UCSD-AML1 (cell line): Measurements from ENCODE around the gene RBM39.
A peak's percentile ranks its signal among the peaks of the same experiment; 100 is the strongest.
"Not testable (repeated sequence)": the region's sequence is repeated elsewhere in the genome, so short reads cannot be mapped to it uniquely, and the experiment has no call there.

Experiments
- DNase-seq: peaks from one replicate; lab custom pipeline; 2025; ENCODE audit not compliant: unreplicated experiment; lab: John Stamatoyannopoulos, UW

Gene RBM39

DNA sequence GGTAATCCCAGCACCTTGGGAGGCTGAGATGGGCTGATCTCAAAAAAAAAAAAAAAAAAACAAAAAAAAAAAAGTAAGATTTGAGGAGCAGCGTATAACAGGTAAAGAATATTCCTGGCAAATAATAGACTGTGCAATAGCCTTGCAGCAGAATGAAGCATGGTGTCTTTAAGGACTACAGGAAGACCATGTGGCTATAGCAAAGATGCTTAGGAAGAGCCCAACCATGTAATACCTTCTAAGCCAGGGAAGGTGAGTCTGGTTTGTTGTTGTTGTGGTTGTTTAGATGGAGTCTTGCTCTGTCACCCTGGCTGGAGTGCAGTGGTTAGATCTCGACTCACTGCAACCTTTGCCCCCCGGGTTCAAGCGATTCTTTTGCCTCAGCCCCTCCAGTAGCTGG, 14.3 kb upstream of the RBM39 start:
- DNase-seq: no peak

DNA sequence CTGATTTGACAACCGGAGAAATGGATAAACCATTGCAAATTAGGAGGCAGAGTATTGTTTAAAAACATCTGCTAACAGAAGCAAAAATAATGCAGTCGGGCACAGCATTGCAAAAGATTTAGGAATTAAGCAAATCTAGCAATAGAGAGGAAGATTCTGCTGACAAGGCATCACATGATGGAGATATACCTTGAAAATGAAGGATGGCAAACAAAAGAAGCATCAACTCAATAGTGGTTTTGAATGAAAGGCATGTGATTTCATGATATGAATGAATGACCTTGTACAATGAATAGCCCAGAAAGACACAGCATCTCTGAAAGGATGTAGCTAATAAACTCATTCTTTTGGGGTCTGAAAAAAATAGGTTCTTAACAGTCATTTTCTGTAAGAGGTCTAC, 8.6 kb upstream of the RBM39 start:
- no peak for DNase-seq

DNA sequence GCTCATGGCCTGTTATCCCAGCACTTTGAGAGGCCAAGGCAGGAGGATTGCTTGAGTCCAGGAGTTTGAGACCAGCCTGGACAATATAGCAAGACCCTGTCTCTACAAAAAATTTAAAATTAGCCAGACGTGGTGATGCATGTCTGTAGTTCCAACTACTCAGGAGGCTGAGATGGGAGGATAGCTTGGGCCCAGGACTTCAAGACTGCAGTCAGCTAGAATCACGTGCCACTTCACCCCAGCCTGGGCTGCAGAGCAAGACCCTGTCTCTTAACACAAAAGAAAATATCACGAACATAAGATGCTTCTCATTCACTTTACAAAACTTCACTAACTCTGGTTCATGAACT, 2.4 kb upstream of the RBM39 start:
- not testable (repeated sequence) for DNase-seq

DNA sequence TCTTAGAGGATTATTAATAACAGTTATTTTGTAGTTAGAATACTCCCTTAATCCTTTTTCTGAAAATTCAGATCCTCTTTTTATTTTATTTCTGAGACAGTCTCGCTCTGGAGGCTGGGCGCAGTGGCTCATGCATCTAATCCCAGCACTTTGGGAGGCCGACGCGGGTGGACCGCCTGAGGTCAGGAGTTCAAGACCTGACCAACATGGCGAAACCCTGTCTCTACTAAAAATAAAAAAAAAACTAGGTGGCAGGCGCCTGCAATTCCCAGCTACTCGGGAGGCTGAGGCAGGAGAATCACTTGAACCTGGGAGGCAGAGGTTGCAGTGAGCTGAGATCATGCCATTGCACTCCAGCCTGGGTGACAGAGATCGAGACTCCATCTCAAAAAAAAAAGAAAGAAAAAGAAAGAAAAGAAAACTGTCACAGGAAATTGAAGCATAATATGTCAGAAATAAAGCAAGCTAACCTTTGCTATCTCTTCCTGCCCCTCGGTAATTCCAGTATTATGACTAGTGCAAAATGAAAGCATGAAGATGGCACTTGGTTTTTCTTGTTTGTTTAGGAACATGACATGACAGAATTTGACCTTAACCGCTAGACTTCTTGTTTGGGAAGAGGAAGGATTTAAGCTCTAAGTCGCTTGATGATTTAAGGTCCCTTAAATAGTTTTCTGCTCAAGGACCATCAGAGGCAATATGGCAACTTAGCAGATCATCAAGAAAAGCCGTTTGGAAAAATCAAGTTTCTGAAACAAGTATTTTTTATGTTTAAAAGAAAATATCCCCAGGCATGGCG, 1.8 kb upstream of the RBM39 start:
- DNase-seq: peak; percentile 37

DNA sequence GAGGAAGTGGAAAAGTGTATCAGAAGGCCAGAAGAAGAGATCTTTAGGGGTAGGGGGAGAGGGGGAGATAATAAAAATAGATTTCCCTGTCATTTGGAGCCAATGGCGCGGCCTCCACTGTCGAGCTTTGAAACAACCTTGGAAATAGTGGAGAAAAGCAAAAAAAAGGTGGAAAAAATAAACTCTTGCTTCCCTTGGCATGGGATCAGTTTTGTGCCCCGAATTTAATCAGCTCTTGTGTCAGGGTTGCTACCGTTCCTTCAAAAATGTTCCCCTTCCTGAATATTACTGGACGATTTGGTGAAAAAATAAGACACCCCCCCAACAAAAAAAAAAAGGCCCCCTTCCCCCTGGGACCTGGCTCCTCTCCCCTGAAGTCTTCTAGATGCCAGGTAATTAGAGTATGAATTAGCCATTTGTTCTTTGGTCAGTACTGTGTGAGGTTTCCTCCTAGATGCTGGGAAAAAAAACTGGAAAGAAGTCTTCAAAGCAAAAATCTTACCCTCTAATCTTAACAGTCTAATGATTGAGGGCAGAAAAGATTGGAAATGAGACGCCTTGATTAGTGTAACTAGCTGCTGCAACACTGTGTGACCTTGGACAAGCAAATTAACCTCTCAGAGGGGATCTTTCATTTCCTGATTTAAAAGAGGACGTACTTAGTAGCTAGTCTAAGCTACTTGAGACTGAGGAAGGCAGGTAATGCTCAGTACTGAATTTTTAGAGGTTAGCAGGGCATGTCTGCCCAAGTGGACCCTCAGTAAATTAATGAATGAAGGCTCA, 872 bp upstream of the RBM39 start:
- DNase-seq: no peak

DNA sequence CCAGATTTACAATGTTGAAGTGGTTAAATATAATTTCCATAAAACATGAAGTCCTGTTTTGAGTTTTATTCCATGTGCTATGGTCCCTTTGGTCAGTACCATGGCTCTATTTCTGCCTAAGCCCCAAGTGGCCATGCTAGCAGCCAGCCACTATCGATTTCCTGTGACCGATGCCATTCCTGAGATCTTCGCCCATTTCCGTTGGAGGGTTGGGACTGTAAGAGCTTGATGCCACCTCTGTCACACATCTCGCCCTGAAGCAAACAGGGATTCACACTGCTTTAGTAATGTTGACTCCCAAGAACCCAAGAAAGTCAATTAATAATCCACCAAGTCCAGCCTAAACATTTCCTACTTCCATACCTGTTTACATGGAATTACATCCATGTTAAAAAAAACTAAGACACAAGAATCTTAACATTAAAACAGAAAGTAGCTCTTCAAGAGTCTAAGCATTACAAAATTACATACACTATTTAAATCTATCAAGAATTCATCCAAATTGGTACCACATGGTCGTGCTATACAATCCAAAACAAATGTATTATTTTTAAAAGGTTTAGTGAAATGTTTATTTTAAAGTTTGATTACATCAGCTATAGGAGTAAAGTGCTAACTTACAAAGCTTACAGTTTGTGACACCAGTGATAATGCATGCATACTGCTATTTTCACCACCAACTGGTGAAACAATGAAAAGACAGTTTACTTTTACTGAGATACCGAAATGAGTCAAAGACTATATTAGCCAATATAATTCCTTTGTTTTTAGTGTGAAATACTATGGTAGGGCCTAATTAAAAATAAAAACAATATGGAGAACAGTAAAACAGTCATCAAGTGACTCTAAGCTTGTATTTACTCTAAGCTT, 2.5 kb downstream of the RBM39 start:
- DNase-seq: no peak

DNA sequence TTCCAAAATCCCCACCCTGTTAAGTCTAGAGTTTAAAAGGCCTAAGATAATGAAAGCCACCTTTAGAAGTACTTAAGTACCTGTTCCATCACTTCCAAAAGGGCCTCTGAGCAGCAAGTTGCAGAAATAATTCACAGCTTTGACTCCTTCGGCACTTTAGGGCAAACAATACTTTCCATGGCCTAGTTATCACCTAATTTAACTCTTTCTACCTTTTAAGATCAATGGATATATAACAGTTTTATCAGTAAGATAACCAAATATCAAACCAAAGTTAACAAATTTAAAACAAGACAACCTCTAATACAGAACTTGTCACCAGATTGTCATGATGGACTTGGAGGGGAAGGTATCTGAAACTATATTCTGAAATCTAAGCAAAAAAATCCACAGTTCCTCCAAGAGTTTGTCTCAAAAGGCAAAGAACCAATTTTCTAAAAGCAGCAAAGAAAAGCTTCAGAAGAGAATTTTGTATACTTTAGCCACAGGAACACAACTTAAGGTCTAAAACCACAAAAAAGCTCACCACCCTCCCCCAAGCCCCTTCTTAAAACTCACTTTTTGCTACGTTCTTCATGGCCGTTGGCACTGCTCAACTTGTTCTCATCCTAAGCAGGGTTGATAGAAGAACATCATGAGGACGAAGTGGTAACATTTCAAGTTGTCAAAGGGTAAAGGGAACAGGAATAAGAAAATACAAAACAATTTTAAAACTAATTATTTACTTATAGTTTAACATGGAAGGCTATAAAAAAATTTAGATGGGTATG, 3.5 kb downstream of the RBM39 start:
- no peak for DNase-seq

DNA sequence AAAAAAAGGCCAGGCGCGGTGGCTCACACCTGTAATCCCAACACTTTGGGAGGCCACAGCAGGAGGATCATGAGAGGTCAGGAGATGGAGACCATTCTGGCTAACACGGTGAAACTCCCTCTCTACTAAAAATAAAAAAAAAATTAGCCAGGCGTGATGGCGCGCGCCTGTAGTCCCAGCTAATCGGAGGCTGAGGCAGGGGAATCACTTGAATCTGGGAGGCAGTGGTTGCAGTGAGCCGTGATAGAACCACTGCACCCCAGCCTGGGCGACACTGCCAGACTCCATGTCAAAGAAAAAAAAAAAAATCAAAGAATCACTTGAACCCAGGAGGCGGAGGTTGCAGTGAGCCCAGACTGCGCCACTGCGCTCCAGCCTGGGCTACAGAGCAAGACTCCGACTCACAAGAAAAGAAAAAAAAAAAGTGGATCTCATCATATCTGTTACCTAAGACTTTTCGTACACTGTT, 4.2 kb downstream of the RBM39 start:
- DNase-seq: no peak

DNA sequence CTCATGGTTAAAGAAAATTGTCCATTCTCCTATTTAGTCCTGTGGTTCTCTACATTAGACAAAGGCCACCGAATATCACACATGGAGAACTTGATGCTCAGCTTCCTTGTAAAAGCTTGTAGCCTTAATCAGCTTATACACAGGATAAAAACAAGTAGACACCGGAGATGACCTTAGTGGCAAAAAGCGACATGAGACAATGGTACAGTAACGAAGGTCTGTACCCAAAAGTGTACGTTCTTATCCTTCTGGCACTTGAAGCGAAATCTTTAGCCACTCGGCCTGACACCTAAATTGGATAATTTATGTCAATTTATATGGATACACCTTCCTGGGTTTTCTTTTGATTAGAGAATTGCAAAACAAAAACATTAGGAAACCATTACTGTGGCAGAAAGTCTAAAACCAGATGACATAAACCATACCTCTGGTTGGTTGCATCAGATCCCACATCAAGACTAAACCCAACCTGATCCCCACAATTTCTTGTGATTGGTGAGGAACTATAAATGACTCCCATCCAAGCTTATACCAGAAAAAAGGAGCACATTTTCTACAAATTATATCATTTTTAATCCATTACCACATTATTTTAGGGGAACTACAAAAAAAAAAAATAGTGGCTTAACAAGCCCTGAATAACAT, 6.1 kb downstream of the RBM39 start:
- no peak for DNase-seq

DNA sequence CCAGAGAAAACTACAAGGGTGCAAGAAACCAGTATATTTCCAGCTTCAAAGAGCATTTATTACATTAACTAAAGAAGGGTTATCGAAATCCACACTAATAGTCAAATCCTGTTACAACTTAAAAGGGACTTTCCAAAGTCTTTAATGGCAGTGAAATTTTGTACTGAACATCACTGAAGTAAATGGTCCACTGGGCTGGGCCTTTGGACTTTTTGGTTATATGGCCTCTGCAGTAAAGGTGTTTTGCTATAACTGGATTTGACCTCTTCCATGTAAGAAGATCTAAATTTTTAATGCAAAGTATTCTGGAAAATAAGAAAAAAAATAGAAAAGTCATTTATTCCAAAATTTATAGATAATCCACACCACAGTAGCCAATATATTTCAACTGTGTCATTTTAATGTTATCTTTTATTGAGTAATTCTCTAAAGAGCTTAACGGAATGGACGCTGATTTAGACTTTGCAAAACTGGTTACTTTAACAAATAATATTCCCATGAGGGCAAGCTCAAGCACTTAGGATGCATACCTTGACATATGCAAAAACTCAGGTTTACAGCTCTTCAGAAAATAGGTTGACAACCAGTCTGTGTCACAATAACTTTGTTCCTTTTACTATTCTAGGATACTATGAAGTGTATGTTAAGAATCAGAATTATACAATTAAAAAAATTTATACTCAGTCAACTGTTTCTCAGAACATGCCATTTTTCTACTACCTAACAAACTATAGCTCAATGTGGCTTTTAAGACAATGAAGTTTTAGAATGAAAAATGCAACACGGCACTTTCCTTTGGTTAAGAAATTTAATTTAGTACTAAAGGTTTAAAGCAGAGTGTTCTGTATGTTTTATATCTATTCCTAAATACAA, 7.0 kb downstream of the RBM39 start:
- DNase-seq: no peak

DNA sequence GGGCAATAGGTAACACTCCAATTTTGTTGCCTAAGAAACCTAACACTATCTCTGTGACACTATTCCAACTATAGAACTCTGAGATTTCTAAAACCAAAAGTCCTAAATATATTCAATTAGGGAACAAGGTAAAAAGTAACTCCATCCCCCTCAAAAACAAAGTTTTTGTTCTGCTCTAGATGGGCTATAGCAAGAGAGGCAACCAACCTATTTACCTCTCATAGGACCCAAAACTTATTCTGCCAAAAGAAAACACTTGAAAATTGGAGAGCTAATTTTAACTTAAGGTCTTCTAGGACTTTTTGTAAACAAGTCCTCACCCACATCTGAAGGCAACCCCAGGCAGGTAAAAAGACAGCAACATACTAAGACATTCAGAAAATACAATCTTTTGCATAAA, 7.7 kb downstream of the RBM39 start:
- DNase-seq: no peak

DNA sequence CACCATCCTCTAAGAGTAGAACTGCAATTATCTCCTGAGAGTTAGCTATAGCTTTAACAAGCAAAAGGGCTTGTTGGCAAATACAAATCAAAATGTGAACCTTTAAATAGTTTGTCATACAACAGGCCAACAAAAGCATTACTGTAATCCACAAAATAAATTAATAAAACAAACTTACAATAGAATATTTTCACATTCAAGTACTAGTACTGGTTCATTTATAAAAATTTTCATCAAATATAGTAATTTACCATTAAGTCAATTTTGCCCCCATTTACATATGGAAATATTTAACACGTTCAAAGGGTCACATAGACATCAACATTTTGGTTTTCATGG, 9.4 kb downstream of the RBM39 start:
- DNase-seq: no peak

DNA sequence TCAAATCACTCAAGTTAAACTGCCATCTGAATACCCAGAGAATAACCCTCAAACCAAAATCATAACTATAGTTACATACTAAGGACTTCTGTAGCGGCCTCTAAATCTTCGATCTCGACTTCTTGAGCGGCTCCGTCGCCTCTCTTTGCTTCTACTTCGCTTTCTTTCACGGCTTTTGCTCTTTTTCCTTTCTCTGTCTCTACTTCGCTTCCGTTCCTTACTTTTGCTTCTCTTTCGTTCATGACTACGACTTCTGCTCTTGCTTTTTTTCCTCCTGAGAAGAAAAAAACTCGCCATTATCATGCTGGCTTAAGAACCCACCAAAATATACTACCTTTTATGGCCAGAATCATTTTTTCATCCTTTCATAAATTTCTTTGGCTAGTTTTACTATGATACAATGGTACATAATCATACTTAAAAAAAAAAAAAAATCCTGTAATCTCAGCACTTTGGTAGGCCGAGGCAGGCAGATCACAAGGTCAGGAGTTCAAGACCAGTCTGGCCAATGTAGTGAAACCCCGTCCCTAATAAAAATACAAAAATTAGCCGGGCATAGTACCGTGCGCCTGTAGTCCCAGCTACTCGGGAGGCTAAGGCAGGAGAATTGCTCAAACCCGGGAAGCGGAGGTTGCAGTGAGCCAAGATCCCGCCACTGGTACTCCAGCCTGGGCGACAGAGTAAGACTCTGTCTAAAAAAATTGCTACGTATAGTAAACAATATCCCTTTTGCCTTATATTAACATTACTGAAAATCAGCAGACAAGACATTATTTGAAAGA, 10.0 kb downstream of the RBM39 start:
- no peak for DNase-seq

DNA sequence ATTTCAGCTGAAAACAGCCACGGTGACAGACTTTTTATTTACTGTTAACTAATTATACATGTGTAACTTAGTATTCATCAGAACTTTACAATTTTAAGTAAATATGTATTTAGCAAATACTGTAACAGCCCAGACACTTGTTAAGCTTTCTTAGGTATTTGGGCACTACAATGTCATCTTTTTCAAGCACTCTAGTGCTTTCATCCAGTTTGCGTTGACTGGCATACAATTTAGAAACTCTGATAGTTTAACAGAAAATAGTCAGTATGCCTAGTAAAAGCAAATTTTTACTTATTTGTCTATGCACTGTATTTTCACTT, 10.6 kb downstream of the RBM39 start:
- DNase-seq: no peak

DNA sequence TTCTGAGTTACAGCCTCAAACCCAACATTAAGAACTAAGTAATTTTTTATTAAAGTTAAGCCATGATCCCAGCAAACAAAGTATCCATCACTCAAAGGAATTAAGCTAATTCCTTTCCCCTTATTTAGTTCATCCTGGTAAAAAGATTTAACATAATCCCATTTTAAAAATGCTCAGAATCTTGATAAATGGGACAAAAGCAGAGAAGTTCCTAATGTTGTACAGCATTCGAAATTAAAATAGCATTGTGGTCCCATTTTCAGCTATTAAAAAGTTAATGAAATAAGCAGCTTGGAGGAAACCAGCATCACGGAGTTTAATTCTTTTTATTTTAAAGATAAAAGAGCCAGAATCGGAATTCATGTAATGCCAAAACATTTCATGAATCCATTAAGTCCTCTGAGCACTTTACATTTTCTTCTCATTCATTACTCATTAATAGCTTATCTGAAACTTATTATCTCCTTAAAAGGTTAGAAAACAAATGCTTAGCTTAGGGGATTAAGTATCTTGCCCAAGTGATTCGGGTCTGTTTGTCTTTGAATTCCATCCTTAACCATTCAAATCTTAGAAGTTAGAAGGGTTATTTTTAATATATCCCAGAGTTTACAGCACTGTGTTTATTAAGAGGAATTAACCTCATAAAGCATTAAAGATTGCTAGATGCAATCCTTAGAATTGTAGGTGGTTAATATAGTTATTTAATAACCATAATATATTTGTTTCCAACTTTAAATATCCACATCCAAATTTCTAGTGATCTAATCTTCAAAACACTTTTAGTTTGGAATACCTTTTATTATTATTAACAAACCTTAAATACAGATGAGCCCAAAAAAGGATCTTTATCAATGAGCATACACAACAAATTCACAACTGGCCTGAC, 11.2 kb downstream of the RBM39 start:
- DNase-seq: no peak

DNA sequence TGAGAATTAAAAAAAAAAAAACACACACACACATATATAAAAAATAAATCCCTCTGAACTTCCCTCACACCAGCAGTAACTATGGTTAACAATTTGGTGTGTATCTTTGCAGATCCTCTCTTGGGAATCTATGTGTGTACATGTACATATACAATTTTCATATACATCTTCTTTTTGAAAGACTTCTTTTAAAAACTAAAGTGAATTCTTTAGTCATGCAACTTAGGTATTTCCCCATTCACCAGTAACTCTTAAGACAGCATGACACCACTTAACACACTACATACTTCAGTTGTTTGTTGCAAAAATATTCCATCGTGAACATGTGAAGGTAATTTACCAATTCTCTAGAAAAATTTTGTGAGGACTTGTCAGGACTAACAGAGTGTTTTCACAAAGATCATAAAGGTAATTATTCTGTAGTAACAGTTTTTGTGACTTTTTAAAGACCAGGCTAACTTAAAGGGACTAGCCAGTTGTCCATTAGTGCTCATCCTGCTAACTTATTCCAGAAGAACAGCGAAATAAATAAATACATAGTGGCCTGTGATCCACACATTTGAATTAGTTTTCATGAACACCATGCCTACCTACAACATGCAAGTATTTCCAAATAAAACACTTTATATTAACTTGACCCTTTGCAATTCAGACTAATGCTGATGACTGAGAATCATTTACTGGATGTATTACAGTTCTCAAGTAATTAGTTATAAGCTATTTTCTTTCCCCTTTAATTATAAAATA, 12.1 kb downstream of the RBM39 start:
- no peak for DNase-seq

DNA sequence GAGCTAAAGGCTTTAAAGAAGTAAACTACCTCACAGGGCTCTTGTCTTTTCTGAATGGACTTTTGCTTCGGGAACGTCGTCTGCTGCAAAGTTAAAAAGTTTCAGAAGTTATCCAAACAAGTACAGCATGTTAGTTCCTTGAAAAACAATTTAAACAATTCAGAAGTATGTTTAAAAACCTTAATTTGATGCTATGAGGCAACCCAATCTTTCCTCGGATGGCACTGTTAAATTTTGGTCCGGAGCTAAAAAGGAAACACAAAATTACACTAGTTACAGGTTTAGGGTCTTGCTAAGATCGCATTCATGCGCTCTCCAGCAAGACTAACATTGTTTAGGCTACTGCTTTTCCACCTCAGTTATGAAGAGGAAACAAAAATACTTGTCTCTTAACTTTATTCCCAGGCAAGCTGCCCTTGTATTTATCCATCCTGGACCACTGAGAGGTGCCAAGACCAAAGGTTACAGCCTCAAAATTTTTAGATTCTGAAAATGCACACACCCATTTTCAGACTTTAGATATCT, 12.7 kb downstream of the RBM39 start:
- no peak for DNase-seq
